ENCODE measurements around the gene GLI2. TPM values are rescaled to one million over a fixed set of nuclear protein-coding genes. Genes with fewer than 3 reads are reported as not detected.

GLI2 gene
- total and polyA plus RNA-seq, 2 donors (not counting 1 experiment from before 2014, with no cell fraction given) = not detected

- H3K4me1 Mint-ChIP-seq = no peaks in the 10 kb centered on the region
- H3K27ac Mint-ChIP-seq = no peak overlapping the region
- Histone ChIP-seq H3K27ac (ENCODE audit: low read length in 2 of 2) (no peak overlapping the region), H3K9me3 (ENCODE audit: control extremely low read depth in 1 of 3, control insufficient read depth in 2 of 3, insufficient read depth in 1 of 3, low read length in 2 of 3) (peaks cover 0 to 7% (median 0%) of the 10 kb centered on the region in 3 donors), H3K4me1 (ENCODE audit: control insufficient read depth in 2 of 2, insufficient read depth in 2 of 2, low read length in 2 of 2) (no peaks in the 10 kb centered on the region), H3K36me3 (replicated peaks in 1 of 2; ENCODE audit: control extremely low read depth in 1 of 2, control insufficient read depth in 1 of 2, extremely low read depth in 1 of 2, insufficient read depth in 2 of 2, low read length in 1 of 2) (no peaks in the 10 kb centered on the region), H2AFZ (ENCODE audit: insufficient read depth, low read depth, low read length, poor library complexity, severe bottlenecking) (no peak overlapping the region), H3K4me3 (ENCODE audit: control extremely low read depth in 1 of 5, extremely low read depth in 1 of 5, insufficient read depth in 1 of 5, low read depth in 2 of 5, low read length in 4 of 5) (no peak overlapping the region), H3K9ac (ENCODE audit: low read length) (no peak overlapping the region), H4K20me1 (ENCODE audit: control insufficient read depth, insufficient read depth, low read length, poor library complexity, severe bottlenecking) (no peaks in the 10 kb centered on the region), H3K27me3 (replicated peaks in 1 of 4; ENCODE audit: control extremely low read depth in 1 of 4, control insufficient read depth in 3 of 4, insufficient read depth in 4 of 4, low read length in 3 of 4) (peaks cover 0 to 4% (median under 1%) of the 10 kb centered on the region in 4 experiments), H3K79me2 (ENCODE audit: control insufficient read depth, insufficient read depth, low read length) (no peaks in the 10 kb centered on the region), H3K4me2 (replicated peaks; ENCODE audit: low read depth, low read length, poor library complexity, severe bottlenecking) (no peak overlapping the region)
- TF ChIP-seq CTCF (IDR thresholded peaks at IDR 0.05) = no peak
- no peak for TF ChIP-seq EZH2 (IDR thresholded peaks at IDR 0.05; ENCODE audit: borderline replicate concordance, insufficient read depth, low read depth, low read length, poor library complexity, severe bottlenecking)
- no peaks in the 10 kb centered on the region for H3K9me3 Mint-ChIP-seq (ENCODE audit: insufficient read depth)
- ChIA-PET CTCF (no interaction called here), POLR2A (no interaction called here)
- intact Hi-C loops (cut with micrococcal nuclease) = no loop called here
- ATAC-seq (ENCODE audit: low read depth) = no peak
- no peak for DNase-seq
- H3K4me3 Mint-ChIP-seq = no peak overlapping the region
- 98% methylated on average over 6 of the region's 7 CpGs for WGBS (ENCODE audit: insufficient coverage)
- peaks cover 25% of the 10 kb centered on the region for H3K27me3 Mint-ChIP-seq
These were observed 34.6 kb upstream of the GLI2 start for GRCh38 chr2:120701096-120701495.

- no peaks in the 10 kb centered on the region for H4K20me1 ChIP-seq (ENCODE audit: control insufficient read depth, insufficient read depth, low read length, poor library complexity, severe bottlenecking)
- Mint-ChIP-seq H3K4me1 (no peaks in the 10 kb centered on the region), H3K27me3 (peaks cover 23% of the 10 kb centered on the region), H3K27ac (no peak overlapping the region), H3K9me3 (ENCODE audit: insufficient read depth) (no peaks in the 10 kb centered on the region), H3K4me3 (no peak overlapping the region)
- H3K79me2 ChIP-seq (ENCODE audit: control insufficient read depth, insufficient read depth, low read length) = no peaks in the 10 kb centered on the region
- ChIA-PET CTCF (no interaction called here), POLR2A (no interaction called here)
- TF ChIP-seq CTCF (IDR thresholded peaks at IDR 0.05) (no peak), EZH2 (IDR thresholded peaks at IDR 0.05; ENCODE audit: borderline replicate concordance, insufficient read depth, low read depth, low read length, poor library complexity, severe bottlenecking) (no peak)
- H3K4me1 ChIP-seq (ENCODE audit: control insufficient read depth in 2 of 2, insufficient read depth in 2 of 2, low read length in 2 of 2) = no peaks in the 10 kb centered on the region
- ATAC-seq (ENCODE audit: low read depth) (no peak), DNase-seq (no peak)
- H3K4me2 ChIP-seq (replicated peaks; ENCODE audit: low read depth, low read length, poor library complexity, severe bottlenecking) = no peak overlapping the region
- H3K9ac ChIP-seq (ENCODE audit: low read length) = no peak overlapping the region
- intact Hi-C loops (cut with micrococcal nuclease) = no loop called here
- H3K27ac ChIP-seq (ENCODE audit: low read length in 2 of 2) = no peak overlapping the region
- no peak overlapping the region for H3K4me3 ChIP-seq (ENCODE audit: control extremely low read depth in 1 of 5, extremely low read depth in 1 of 5, insufficient read depth in 1 of 5, low read depth in 2 of 5, low read length in 4 of 5)
- H3K27me3 ChIP-seq (replicated peaks in 1 of 4; ENCODE audit: control extremely low read depth in 1 of 4, control insufficient read depth in 3 of 4, insufficient read depth in 4 of 4, low read length in 3 of 4) = peaks cover 0 to under 1% (median 0%) of the 10 kb centered on the region in 4 experiments
- peaks cover 0 to 7% (median 0%) of the 10 kb centered on the region in 3 donors for H3K9me3 ChIP-seq (ENCODE audit: control extremely low read depth in 1 of 3, control insufficient read depth in 2 of 3, insufficient read depth in 1 of 3, low read length in 2 of 3)
- 73% methylated on average over 1 of the region's 3 CpGs for WGBS (ENCODE audit: insufficient coverage)
- H2AFZ ChIP-seq (ENCODE audit: insufficient read depth, low read depth, low read length, poor library complexity, severe bottlenecking) = no peak overlapping the region
- H3K36me3 ChIP-seq (replicated peaks in 1 of 2; ENCODE audit: control extremely low read depth in 1 of 2, control insufficient read depth in 1 of 2, extremely low read depth in 1 of 2, insufficient read depth in 2 of 2, low read length in 1 of 2) = no peaks in the 10 kb centered on the region
These were observed 34.2 kb upstream of the GLI2 start for GRCh38 chr2:120701499-120701898.

All from B cell (primary cell).